Endothelial cell of umbilical vein (primary cell): ENCODE data around the gene MAD2L2. TPM values are rescaled to one million over a fixed set of nuclear protein-coding genes. Genes with fewer than 3 reads are reported as not detected.
A peak's percentile ranks its signal among the peaks of the same experiment; 100 is the strongest.

Experiments
- BruUV-seq: library from RNA; stranded (reverse); fragments of 400-500 nt; replicated peaks from 2 replicates; lab custom pipeline; 2021; lab: Mats Ljungman, UMichigan
- CTCF ChIA-PET: fragments of 300-600, 350-600 bp; sonication (Branson Sonifier 250); formaldehyde crosslinking; loops from one replicate; lab custom pipeline; 2021; ENCODE audit warnings: antibody characterized with exemption, inconsistent platforms; lab: Charles Lee
- POLR2A ChIA-PET: fragments of 300-600, 350-600 bp; sonication (Branson Sonifier 250); formaldehyde crosslinking; loops from one replicate; lab custom pipeline; 2021; ENCODE audit warnings: antibody characterized with exemption, inconsistent platforms; lab: Charles Lee
- DNase-seq: peaks from one replicate; pipeline ENCODE4 v3.0.0-alpha.2; 2011; ENCODE audit warnings: low read depth, low spot score
- FAIRE-seq: peaks from 2 replicates; lab custom pipeline; 2011; peaks lifted over from hg19 to GRCh38; lab: Jason Lieb, UNC
- H2AFZ ChIP-seq: 2 replicates; pipeline ENCODE4 v1.6.0; 2012; ENCODE audit warnings: low read depth, low read length, control low read depth, inconsistent platforms
- H3K27ac ChIP-seq: 2 replicates; pipeline ENCODE4 v1.5.1; 2011; ENCODE audit warnings: low read depth, mild to moderate bottlenecking, control low read depth, low read length, moderate library complexity; ENCODE audit not compliant: insufficient read depth
- H3K27me3 ChIP-seq, 2 experiments: 2 replicates each; pipeline versions ENCODE4 v1.6.0 to v1.6.1; 2011; ENCODE audit warnings: low read length in 2 of 2, mixed read lengths in 1 of 2; ENCODE audit not compliant: control insufficient read depth in 2 of 2, insufficient read depth in 2 of 2
- H3K36me3 ChIP-seq, 2 experiments: 2 replicates in 1 of 2; 3 replicates in 1 of 2; pipeline ENCODE4 v1.5.1; 2011; ENCODE audit warnings: low read length in 2 of 2, mild to moderate bottlenecking in 1 of 2, moderate library complexity in 1 of 2; ENCODE audit not compliant: control insufficient read depth in 2 of 2, insufficient read depth in 2 of 2; ENCODE audit errors: extremely low read depth in 1 of 2
- H3K4me1 ChIP-seq: 3 replicates; pipeline ENCODE4 v1.5.1; 2011; ENCODE audit warnings: mild to moderate bottlenecking, low read length; ENCODE audit not compliant: control insufficient read depth, insufficient read depth; ENCODE audit errors: extremely low read depth
- H3K4me2 ChIP-seq: 2 replicates; pipeline ENCODE4 v1.6.1; 2011; ENCODE audit warnings: low read length, control low read depth, mixed read lengths; ENCODE audit not compliant: insufficient read depth
- H3K4me3 ChIP-seq, 3 experiments: fragments of 200-600 bp in 1 of 3; sonication (generic), shearing (Covaris generic) in 1 of 3; replicated peaks in 1 of 3; 2 replicates each; pipeline ENCODE4 v1.5.1; 2011 to 2016; ENCODE audit warnings: control low read depth in 3 of 3, low read length in 3 of 3, mild to moderate bottlenecking in 2 of 3, inconsistent platforms in 1 of 3, low read depth in 1 of 3, moderate library complexity in 1 of 3; ENCODE audit not compliant: insufficient read depth in 1 of 3
- H3K79me2 ChIP-seq: 2 replicates; pipeline ENCODE4 v1.6.0; 2012; ENCODE audit warnings: low read length, inconsistent platforms; ENCODE audit not compliant: control insufficient read depth, insufficient read depth
- H3K9ac ChIP-seq: replicated peaks from 2 replicates; pipeline ENCODE3; 2011; ENCODE audit warnings: low read length, control low read depth; ENCODE audit not compliant: insufficient read depth; ENCODE audit errors: extremely low read depth
- H3K9me1 ChIP-seq: replicated peaks from 3 replicates; pipeline ENCODE4 v1.6.0; 2011; ENCODE audit warnings: mild to moderate bottlenecking, low read length; ENCODE audit not compliant: control insufficient read depth, insufficient read depth; ENCODE audit errors: extremely low read depth
- H3K9me3 ChIP-seq: replicated peaks from 2 replicates; pipeline ENCODE4 v1.5.1; 2012; ENCODE audit warnings: low read length, inconsistent platforms; ENCODE audit not compliant: control insufficient read depth, insufficient read depth
- H4K20me1 ChIP-seq: replicated peaks from 2 replicates; pipeline ENCODE3; 2011; ENCODE audit warnings: mild to moderate bottlenecking, low read length; ENCODE audit not compliant: control insufficient read depth, insufficient read depth; ENCODE audit errors: extremely low read depth
- EZH2 ChIP-seq: IDR thresholded peaks from 2 replicates; pipeline ENCODE4 v1.6.1; 2012; ENCODE audit warnings: borderline replicate concordance, low read depth, mild to moderate bottlenecking, moderate library complexity, low read length, inconsistent platforms; ENCODE audit not compliant: severe bottlenecking
- FOS ChIP-seq: IDR thresholded peaks from 2 replicates; pipeline ENCODE4 v1.6.1; 2011; ENCODE audit warnings: mild to moderate bottlenecking, low read length, moderate library complexity, borderline replicate concordance; ENCODE audit not compliant: insufficient read depth
- GATA2 ChIP-seq: IDR thresholded peaks from 2 replicates; pipeline ENCODE4 v1.7.0; 2011; ENCODE audit warnings: low read depth, mild to moderate bottlenecking, moderate library complexity, mixed read lengths, low read length; ENCODE audit not compliant: insufficient read length, insufficient read depth
- JUN ChIP-seq: IDR thresholded peaks from 2 replicates; pipeline ENCODE4 v1.6.1; 2011; ENCODE audit warnings: borderline replicate concordance, low read depth; ENCODE audit not compliant: insufficient read length, insufficient read depth
- MAX ChIP-seq: IDR thresholded peaks from 2 replicates; pipeline ENCODE4 v1.6.1; 2011; ENCODE audit not compliant: insufficient read depth, insufficient read length
- POLR2A ChIP-seq: IDR thresholded peaks from 2 replicates; pipeline ENCODE4 v1.6.1; 2012; ENCODE audit warnings: low read depth, mild to moderate bottlenecking, control low read depth, low read length
- POLR2AphosphoS5 ChIP-seq: IDR thresholded peaks from 2 replicates; pipeline ENCODE4 v1.6.1; 2012; ENCODE audit warnings: low read depth, mild to moderate bottlenecking, control low read depth, low read length, moderate library complexity; ENCODE audit not compliant: insufficient read depth
- dilution Hi-C: fragments of 300-500 bp; cut with MboI; formaldehyde crosslinking; loops from one replicate; pipeline ENCODE4 v1.15.0; 2019; ENCODE audit warnings: low sequenced_read_pairs; ENCODE audit not compliant: extremely low pct_ligation_motif_present
- intact Hi-C: fragments of 100-400 bp; cut with micrococcal nuclease; formaldehyde crosslinking; loops from one replicate; pipeline ENCODE4 v1.10.0; 2022
- polyA plus RNA-seq, 4 experiments: library from polyadenylated mRNA; depleted of rRNA in 3 of 4; stranded (reverse) in 3 of 4; unstranded in 1 of 4; fragments of >200 nt; gene quantifications; 2 replicates each; pipeline versions ENCODE4 v1.2.1 to v1.2.3, GENCODE V29; 2011 to 2012; ENCODE audit warnings: missing spikeins in 1 of 4
- total RNA-seq: library from RNA; stranded (reverse); gene quantifications from 2 replicates; pipeline ENCODE4 v1.2.3, GENCODE V29; 2021

MAD2L2 gene
- total and polyA plus RNA-seq, 2 donors (not counting 3 experiments of a cell fraction or from before 2014, with no cell fraction given), result 35.9 to 74.2 TPM

GRCh38 chr1:11693024-11693590 is 12.2 kb upstream of the MAD2L2 start:
- Histone ChIP-seq H3K4me3 (no peak overlapping the region), H3K36me3 (no peaks in the 10 kb centered on the region), H3K4me1 (peaks cover 19% of the 10 kb centered on the region), H3K9ac (no peak overlapping the region), H3K4me2 (no peak overlapping the region), H2AFZ (no peak overlapping the region), H3K9me3 (no peaks in the 10 kb centered on the region), H3K9me1 (no peaks in the 10 kb centered on the region), H3K79me2 (no peaks in the 10 kb centered on the region), H3K27me3 (peaks cover 25 to 32% of the 10 kb centered on the region in 2 experiments), H4K20me1 (no peaks in the 10 kb centered on the region), H3K27ac (no peak overlapping the region)
- intact Hi-C loops, result loop anchor here (1.0 kb wide), 3 partner anchors 12 to 43 kb away; partner anchors contain the start of genes FBXO6 and MAD2L2
- DNase-seq (peak; percentile 87), FAIRE-seq (peak; percentile 99)
- TF ChIP-seq POLR2AphosphoS5 (peak; percentile 71), EZH2 (no peak), POLR2A (no peak), MAX (no peak), JUN (peak; percentile 83), FOS (peak; percentile 89), GATA2 (peak; percentile 62)
- ChIA-PET CTCF (interaction anchor here (0.7 to 3.7 kb wide), 8 partner anchors 11 to 47 kb away, joined by 3 to 24 read pairs (median 7); partner anchors contain the start of gene FBXO6), POLR2A (no interaction called here)
- dilution Hi-C loops, result no loop called here
- no TSS peak for BruUV-seq
